GM12878 (cell line): ENCODE data around the gene POLD1. TPM values are rescaled to one million over a fixed set of nuclear protein-coding genes. Genes with fewer than 3 reads are reported as not detected.

ENCODE experiments used
- ATAC-seq: fragments of 200-7000 bp; cut with Tn5 transposase; 3 replicates; pipeline ENCODE4 v1.9.1; 2020; ENCODE audit warnings: mild to moderate bottlenecking, moderate library complexity
- BruUV-seq: library from RNA; stranded (reverse); fragments of 400-500 nt; replicated peaks from 2 replicates; lab custom pipeline; 2021; lab: Mats Ljungman, UMichigan
- CTCF ChIA-PET: fragments of 300-600 bp; sonication (Branson Sonifier 250); formaldehyde crosslinking; extraction: SDS; loops from one replicate; lab custom pipeline; 2021; ENCODE audit warnings: inconsistent platforms; lab: Yijun Ruan, JAX
- POLR2A ChIA-PET: fragments of 350-600 bp; formaldehyde crosslinking; extraction: SDS; loops from one replicate; lab custom pipeline; 2021; ENCODE audit warnings: inconsistent platforms; lab: Charles Lee
- RAD21 ChIA-PET: fragments of 300-600 bp; sonication (Branson Sonifier 250); formaldehyde crosslinking; loops from one replicate; lab custom pipeline; 2023; ENCODE audit warnings: antibody characterized with exemption; ENCODE audit not compliant: unreplicated experiment; lab: Charles Lee
- SMC1A ChIA-PET: fragments of 300-600 bp; sonication (Branson Sonifier 250); formaldehyde crosslinking; loops from one replicate; lab custom pipeline; 2023; ENCODE audit not compliant: unreplicated experiment, uncharacterized antibody; lab: Charles Lee
- DNase-seq: peaks from one replicate; pipeline ENCODE4 v3.0.0-alpha.2; 2011; ENCODE audit warnings: low read depth, low spot score
- FAIRE-seq: peaks from 3 replicates; lab custom pipeline; 2011; peaks lifted over from hg19 to GRCh38; lab: Jason Lieb, UNC
- H2AFZ ChIP-seq: 2 replicates; pipeline ENCODE4 v1.6.0; 2011; ENCODE audit warnings: low read depth, low read length, control low read depth; ENCODE audit not compliant: control insufficient read depth
- H3K27ac ChIP-seq: 2 replicates; pipeline ENCODE4 v1.5.1; 2011; ENCODE audit warnings: control low read depth; ENCODE audit not compliant: control insufficient read depth, insufficient read depth
- H3K27me3 ChIP-seq, 2 experiments: replicated peaks in 1 of 2; 2 replicates each; pipeline versions ENCODE4 v1.6.0 to v1.6.1; 2011; ENCODE audit warnings: low read length in 1 of 2; ENCODE audit not compliant: control insufficient read depth in 2 of 2, insufficient read depth in 2 of 2
- H3K36me3 ChIP-seq, 2 experiments: 2 replicates each; pipeline ENCODE4 v1.5.1; 2011; ENCODE audit warnings: low read length in 1 of 2; ENCODE audit not compliant: control insufficient read depth in 2 of 2, insufficient read depth in 2 of 2
- H3K4me1 ChIP-seq: 2 replicates; pipeline ENCODE4 v1.6.1; 2011; ENCODE audit warnings: mild to moderate bottlenecking, low read length, moderate library complexity, mixed read lengths; ENCODE audit not compliant: control insufficient read depth, insufficient read depth
- H3K4me2 ChIP-seq: 2 replicates; pipeline ENCODE4 v1.6.0; 2011; ENCODE audit warnings: control low read depth; ENCODE audit not compliant: control insufficient read depth, insufficient read depth
- H3K4me3 ChIP-seq: fragments of 200-600 bp; sonication (generic); 2 replicates; pipeline ENCODE4 v1.5.1; 2016
- H3K79me2 ChIP-seq: 2 replicates; pipeline ENCODE4 v1.6.0; 2011; ENCODE audit warnings: low read length; ENCODE audit not compliant: control insufficient read depth, insufficient read depth
- H3K9ac ChIP-seq: 2 replicates; pipeline ENCODE4 v1.8.0; 2011; ENCODE audit warnings: low read length, control low read depth, mixed read lengths; ENCODE audit not compliant: control insufficient read depth, insufficient read depth
- H3K9me3 ChIP-seq: replicated peaks from 3 replicates; pipeline ENCODE4 v1.5.1; 2011; ENCODE audit warnings: mild to moderate bottlenecking, low read length; ENCODE audit not compliant: control insufficient read depth, insufficient read depth
- H4K20me1 ChIP-seq: 2 replicates; pipeline ENCODE4 v1.6.0; 2011; ENCODE audit not compliant: control insufficient read depth, insufficient read depth
- BCL3 ChIP-seq: IDR thresholded peaks from 2 replicates; pipeline ENCODE4 v1.6.1; 2011; ENCODE audit warnings: borderline replicate concordance, low read depth, mild to moderate bottlenecking, moderate library complexity, low read length; ENCODE audit not compliant: insufficient read depth, poor library complexity, severe bottlenecking
- BCLAF1 ChIP-seq: fragments of 450-650 bp; IDR thresholded peaks from 2 replicates; pipeline ENCODE4 v1.6.1; 2017; ENCODE audit warnings: antibody characterized with exemption, mild to moderate bottlenecking, moderate library complexity
- CBFB ChIP-seq: IDR thresholded peaks from 2 replicates; pipeline ENCODE4 v1.6.1; 2016; ENCODE audit warnings: antibody characterized with exemption, low read depth
- HDGF ChIP-seq: fragments of 450-650 bp; IDR thresholded peaks from 2 replicates; pipeline ENCODE4 v1.6.1; 2016; ENCODE audit warnings: antibody characterized with exemption
- IKZF1 ChIP-seq: fragments of 450-650 bp; conservative IDR thresholded peaks from 2 replicates; pipeline ENCODE4 v1.6.1; 2017; ENCODE audit warnings: antibody characterized with exemption, mild to moderate bottlenecking
- NFIC ChIP-seq: IDR thresholded peaks from 2 replicates; pipeline ENCODE4 v1.6.1; 2012; ENCODE audit warnings: low read depth, mild to moderate bottlenecking, inconsistent platforms, low read length, moderate library complexity
- NR2C2 ChIP-seq: IDR thresholded peaks from 2 replicates; pipeline ENCODE4 v1.6.1; 2011; ENCODE audit warnings: borderline replicate concordance, low read depth; ENCODE audit not compliant: control insufficient read depth, insufficient read length
- PAX8 ChIP-seq: fragments of 450-650 bp; IDR thresholded peaks from 2 replicates; pipeline ENCODE4 v1.6.1; 2017; ENCODE audit warnings: mild to moderate bottlenecking, moderate library complexity
- RAD21 ChIP-seq: IDR thresholded peaks from 2 replicates; pipeline ENCODE4 v1.6.1; 2011; ENCODE audit warnings: mild to moderate bottlenecking, low read depth, low read length, moderate library complexity; ENCODE audit not compliant: insufficient read depth
- SMAD5 ChIP-seq: IDR thresholded peaks from 2 replicates; pipeline ENCODE4 v1.6.1; 2016; ENCODE audit warnings: antibody characterized with exemption, low read depth
- SREBF1 ChIP-seq: IDR thresholded peaks from 2 replicates; pipeline ENCODE4 v1.6.1; 2012; ENCODE audit warnings: mild to moderate bottlenecking, low read length
- SUPT20H ChIP-seq: IDR thresholded peaks from 2 replicates; pipeline ENCODE4 v1.6.1; 2011; ENCODE audit warnings: low read depth, mild to moderate bottlenecking, low read length, moderate library complexity, borderline replicate concordance; ENCODE audit not compliant: control insufficient read depth
- ZNF207 ChIP-seq: fragments of 450-650 bp; IDR thresholded peaks from 2 replicates; pipeline ENCODE4 v1.6.1; 2014; ENCODE audit warnings: antibody characterized with exemption, mild to moderate bottlenecking, borderline replicate concordance
- whole genome bisulfite sequencing: methylation state at CpG from one replicate; pipeline ENCODE4 v1.1.6; 2016; ENCODE audit warnings: low lambda C conversion rate; ENCODE audit not compliant: insufficient replicate concordance, insufficient coverage; ENCODE audit errors: missing lambda C conversion rate; 5-methylcytosine and 5-hydroxymethylcytosine counted together
- in situ Hi-C: fragments of 300-500 bp; cut with MboI; formaldehyde crosslinking; loops from 9 replicates; pipeline ENCODE4 v1.14.3; 2018; ENCODE audit warnings: mixed read lengths
- intact Hi-C: fragments of 100-400 bp; cut with micrococcal nuclease; formaldehyde crosslinking; loops from one replicate; pipeline ENCODE4 v1.14.2; 2022; ENCODE audit not compliant: unreplicated experiment
- polyA plus RNA-seq, 11 experiments: library from polyadenylated mRNA; depleted of rRNA in 4 of 11; unstranded in 6 of 11; stranded (reverse) in 5 of 11; fragments of >200 nt; fragmentation: Nextera tagmentation in 4 of 11; fragmentation: Illumina TruSeq in 1 of 11; extraction: Ambion mirVana in 4 of 11; extraction: Trizol in 1 of 11; gene quantifications; 1 replicate in 1 of 11; 2 replicates in 10 of 11; pipeline versions ENCODE4 v1.2.1 to v1.2.3, GENCODE V29; 2011 to 2016; ENCODE audit warnings: inconsistent platforms in 2 of 11, missing spikeins in 2 of 11, low read depth in 1 of 11
- total RNA-seq, 4 experiments: library from RNA; depleted of rRNA in 3 of 4; stranded (reverse); fragments of >200 nt in 3 of 4; fragmentation: Illumina TruSeq in 1 of 4; extraction: Trizol in 1 of 4; gene quantifications; 2 replicates each; pipeline versions ENCODE4 v1.2.1 to v1.2.3, GENCODE V29; 2013 to 2021

POLD1 gene
- total and polyA plus RNA-seq, 10 of the 15 experiments (the other 5 are each of a cell fraction or from before 2014, with no cell fraction given): 0.76 to 165 (median 63.4) TPM

GRCh38 chr19:50378169-50378862 lies 5.8 kb upstream of the POLD1 start (continued):
- TF ChIP-seq BCLAF1 (no peak), SREBF1 (no peak), SMAD5 (no peak), NR2C2 (no peak), IKZF1 (no peak), NFIC (no peak), RAD21 (no peak), CBFB (no peak), HDGF (no peak)

- POLR2A ChIA-PET: interaction anchor here (0.6 kb wide), 1 partner anchor 14 kb away, joined by 3 read pairs; no protein-coding TSS in a partner anchor
- H3K36me3 ChIP-seq: peaks cover 5 to 16% of the 10 kb centered on the region in 2 experiments; a peak in 3 of 4 replicates
- intact Hi-C loops (no loop called here), in situ Hi-C loops (no loop called here)
- ATAC-seq: no peak
- no peaks in the 10 kb centered on the region for H4K20me1 ChIP-seq
- H3K9ac ChIP-seq: no peak overlapping the region
- peaks cover 7% of the 10 kb centered on the region; the same call in 1 of the 2 replicates for H3K4me1 ChIP-seq
- no peak for FAIRE-seq
- no peak overlapping the region for H3K27ac ChIP-seq
- RAD21 ChIA-PET: interaction anchor here (0.7 kb wide), 1 partner anchor 82 kb away, joined by 3 read pairs; no protein-coding TSS in a partner anchor
- no peaks in the 10 kb centered on the region for H3K27me3 ChIP-seq
- no peak overlapping the region for H3K4me3 ChIP-seq
- H3K9me3 ChIP-seq: no peaks in the 10 kb centered on the region
- H3K79me2 ChIP-seq: peaks cover 5% of the 10 kb centered on the region
- CTCF ChIA-PET: interaction anchor here (0.8 kb wide), 1 partner anchor 82 kb away, joined by 3 read pairs; no protein-coding TSS in a partner anchor
- no peak for TF ChIP-seq SUPT20H
- no peak for TF ChIP-seq PAX8
- no peak for TF ChIP-seq ZNF207
- no peak for TF ChIP-seq BCL3
- no TSS peak for BruUV-seq
- WGBS: 98% methylated on average over 10 of the region's 10 CpGs
- H3K4me2 ChIP-seq: no peak overlapping the region
- SMC1A ChIA-PET: interaction anchor here (1.0 kb wide), 1 partner anchor 52 kb away, joined by 3 read pairs; no protein-coding TSS in a partner anchor
- DNase-seq: no peak
- no peak overlapping the region for H2AFZ ChIP-seq
Measured at GRCh38 chr19:50378863-50379236, 5.3 kb upstream of the POLD1 start.
